GM12873 (cell line): ENCODE data around the gene AVPR2.

Source experiments
- TF ChIP-seq, protein P1 (sequence below): IDR thresholded peaks from 2 replicates; pipeline ENCODE4 v1.5.1; 2012; ENCODE audit warnings: low read depth, mild to moderate bottlenecking, moderate library complexity, low read length, control low read depth; ENCODE audit not compliant: insufficient read depth; ENCODE audit errors: missing control alignments

The AVPR2 gene

DNA sequence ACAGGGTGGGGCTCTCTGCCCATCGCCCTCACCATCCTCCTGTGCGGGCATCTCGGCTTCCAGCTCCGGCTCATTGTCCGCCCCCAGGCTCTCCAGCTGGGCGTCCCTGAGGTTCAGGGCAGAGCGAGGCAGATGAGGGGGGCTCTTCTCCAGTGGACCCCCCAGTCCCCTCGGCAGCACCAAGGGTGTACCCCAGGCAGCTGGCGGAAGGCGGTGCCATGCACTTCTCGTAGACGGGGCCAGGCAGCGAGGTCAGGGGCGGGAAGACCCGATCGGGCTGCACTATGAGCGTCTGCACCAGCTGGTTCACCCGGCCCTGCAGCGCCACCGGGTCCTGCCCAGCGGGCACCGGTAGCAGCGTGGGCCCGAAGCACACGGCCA lies 5.5 kb downstream of the AVPR2 start:
- TF ChIP-seq, protein P1, sequence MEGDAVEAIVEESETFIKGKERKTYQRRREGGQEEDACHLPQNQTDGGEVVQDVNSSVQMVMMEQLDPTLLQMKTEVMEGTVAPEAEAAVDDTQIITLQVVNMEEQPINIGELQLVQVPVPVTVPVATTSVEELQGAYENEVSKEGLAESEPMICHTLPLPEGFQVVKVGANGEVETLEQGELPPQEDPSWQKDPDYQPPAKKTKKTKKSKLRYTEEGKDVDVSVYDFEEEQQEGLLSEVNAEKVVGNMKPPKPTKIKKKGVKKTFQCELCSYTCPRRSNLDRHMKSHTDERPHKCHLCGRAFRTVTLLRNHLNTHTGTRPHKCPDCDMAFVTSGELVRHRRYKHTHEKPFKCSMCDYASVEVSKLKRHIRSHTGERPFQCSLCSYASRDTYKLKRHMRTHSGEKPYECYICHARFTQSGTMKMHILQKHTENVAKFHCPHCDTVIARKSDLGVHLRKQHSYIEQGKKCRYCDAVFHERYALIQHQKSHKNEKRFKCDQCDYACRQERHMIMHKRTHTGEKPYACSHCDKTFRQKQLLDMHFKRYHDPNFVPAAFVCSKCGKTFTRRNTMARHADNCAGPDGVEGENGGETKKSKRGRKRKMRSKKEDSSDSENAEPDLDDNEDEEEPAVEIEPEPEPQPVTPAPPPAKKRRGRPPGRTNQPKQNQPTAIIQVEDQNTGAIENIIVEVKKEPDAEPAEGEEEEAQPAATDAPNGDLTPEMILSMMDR = no peak

DNA sequence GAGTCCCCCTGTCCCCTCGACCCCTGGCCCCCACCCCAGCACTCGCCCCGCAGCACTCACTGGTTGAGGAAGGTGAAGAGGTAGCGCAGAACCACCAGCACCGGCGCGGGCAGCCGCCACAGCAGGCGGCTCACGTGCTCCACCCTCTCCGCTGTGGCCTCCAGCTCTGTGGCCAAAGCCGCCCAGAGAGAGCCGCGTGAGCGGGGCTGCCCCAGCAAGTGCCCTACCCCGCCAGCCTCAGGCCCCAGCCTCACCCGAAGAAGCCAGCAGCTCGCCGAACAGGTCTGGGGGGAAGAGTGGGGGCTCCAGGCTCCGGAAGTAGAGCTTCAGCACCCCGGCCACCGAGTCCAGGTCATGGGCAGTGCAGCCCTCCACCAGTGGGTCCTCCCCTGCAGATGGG lies 6.0 kb downstream of the AVPR2 start:
- TF ChIP-seq, protein P1 = no peak

DNA sequence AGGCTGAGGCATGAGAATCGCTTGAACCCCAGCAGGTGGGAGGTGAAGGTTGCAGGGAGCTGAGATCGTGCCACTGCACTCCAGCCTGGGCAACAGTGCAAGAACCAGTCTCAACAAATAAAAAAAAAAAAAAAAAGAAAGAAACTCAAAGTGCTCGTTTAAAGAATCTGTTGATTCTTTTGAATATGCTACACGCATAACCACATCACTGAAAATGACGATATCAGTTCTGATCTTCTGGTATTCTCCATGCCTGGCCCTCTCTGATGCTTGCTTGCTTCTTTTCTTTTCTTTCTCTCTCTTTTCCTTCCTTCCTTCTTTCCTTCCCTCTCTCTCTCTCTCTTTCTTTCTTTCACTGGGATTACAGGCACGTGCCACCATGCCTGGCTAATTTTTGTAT lies 7.3 kb downstream of the AVPR2 start:
- TF ChIP-seq, protein P1 = no peak

DNA sequence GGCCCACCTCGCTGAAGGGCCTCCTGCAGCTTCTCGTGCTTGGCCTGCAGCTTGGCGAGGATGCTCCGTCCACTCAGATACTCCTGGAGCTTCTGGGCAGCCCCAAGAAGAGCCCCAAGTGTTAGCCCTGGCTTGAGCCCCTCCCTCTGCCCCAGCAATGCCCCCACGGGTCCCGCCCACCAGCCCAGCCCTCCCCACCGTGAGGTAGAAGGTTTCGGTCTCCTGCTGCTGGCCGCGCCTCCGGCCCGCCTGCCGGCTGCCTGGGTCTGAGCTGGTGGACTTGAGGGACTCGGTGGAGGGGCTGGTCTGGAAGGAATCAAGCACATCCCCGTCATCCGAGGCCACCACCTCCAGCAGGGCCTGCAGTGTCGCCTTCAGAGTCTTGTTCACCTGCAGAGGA lies 8.7 kb downstream of the AVPR2 start:
- TF ChIP-seq, protein P1 = no peak

DNA sequence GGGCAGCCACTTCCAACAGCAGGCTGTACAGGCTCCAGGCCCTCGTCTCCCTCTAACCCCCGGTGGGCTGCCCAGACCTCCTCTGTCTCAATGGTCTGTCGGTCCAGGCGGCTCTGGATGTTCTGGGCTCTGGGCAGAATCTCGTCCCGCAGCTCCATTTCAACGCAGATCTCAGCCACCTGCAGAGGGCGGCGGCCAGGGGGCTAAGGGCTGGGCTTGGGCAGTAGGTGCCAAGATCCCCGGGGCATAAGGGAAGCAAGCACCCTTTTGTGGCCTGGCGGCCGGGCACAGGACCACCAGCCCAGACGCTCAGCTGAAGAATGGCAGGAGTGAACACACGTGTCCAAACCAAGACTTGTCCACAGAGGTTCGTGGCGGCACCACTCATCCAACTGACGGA lies 9.2 kb downstream of the AVPR2 start:
- TF ChIP-seq, protein P1 = no peak

DNA sequence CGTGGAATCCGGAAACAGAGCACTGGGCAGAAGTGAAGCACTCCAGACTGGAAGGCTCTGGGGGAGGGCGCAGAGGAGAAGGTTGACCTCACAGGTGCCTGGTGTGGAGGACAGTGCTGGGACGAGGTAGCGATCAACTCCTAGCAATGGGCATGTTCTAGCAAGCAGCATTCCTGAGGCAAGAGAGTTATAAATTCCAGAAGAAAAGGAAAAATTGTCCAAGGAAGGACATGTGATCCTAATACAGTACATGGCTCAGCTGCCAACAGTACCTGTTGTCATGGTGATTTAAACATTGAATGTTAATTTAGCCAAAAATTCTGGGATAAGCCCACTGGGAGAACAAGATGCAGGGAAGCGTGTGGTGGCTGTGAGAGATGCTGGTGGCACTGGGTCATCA lies 13.4 kb downstream of the AVPR2 start:
- TF ChIP-seq, protein P1 = no peak

DNA sequence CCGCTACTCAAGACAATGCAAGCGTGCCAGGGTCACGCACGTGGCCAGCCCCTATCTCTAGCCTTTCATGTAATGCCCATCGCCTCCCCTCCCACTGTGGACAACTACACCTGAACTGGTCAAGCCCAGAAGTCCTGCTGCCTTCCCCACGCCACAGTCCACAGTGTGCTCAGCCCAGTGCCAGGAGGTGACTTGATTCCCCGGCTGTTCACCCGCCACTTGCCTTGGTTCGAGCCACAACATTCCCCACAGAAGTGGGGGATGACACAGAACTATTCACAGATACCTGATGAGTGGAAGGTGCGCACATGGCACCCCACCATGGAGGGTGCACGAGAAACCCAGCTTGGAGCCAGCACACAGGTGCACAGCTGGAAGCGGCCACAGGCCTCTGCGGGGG lies 14.8 kb downstream of the AVPR2 start:
- TF ChIP-seq, protein P1 = no peak
